Measurements from ENCODE around the gene USP47.

USP47 gene

DNA sequence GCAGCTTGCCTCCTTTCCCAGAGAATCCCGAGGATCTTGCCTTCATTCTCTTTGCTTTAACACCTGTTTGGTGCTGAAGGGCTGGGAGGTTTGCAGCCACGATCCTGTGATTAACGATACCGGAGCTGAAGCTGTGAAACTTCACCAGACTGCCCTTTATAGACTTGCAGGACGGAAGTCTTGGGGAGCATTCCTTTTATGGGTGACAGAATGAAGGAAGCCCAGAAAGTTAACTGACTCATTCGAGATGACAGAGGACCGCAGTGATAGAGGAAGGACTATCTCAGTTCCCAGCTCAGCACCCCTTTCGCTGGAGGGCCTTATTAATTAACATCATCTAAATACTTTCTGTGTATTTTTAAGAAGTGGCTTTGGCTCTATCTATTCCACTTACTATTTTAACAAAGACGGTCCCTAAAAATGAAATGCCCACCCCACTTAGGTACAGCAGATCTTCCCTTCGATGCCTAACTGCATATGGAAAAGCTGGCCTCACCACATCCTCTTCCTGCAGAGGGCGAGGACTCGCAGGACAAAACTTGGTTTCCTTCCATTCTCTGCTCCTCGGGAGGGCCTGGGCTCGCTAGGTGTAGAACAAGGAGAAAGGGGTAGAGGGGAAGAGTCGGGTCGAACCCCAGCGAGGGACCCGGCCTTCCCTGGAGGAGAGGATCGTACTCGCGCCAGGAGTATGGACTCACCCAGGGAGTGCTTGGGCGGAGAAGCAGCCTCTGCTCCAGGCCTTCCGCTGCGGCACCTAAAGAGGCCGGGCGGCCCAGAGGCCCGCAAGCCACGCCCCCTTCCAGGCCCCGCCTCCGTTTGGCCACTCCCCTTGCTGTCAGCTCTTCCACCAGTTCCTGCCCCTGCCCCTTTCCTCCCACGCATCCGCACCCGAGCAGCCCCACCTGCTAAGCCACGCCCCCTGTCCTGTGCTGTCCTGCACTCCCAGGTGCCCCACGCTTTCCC is 30.7 kb upstream of the USP47 start:
- H3K4me3 ChIP-seq (ENCODE audit: insufficient read depth, low read depth, low read length), result no peak overlapping the region
- H3K36me3 ChIP-seq (ENCODE audit: control insufficient read depth, insufficient read depth, low read length), result no peaks in the 10 kb centered on the region
- no peaks in the 10 kb centered on the region for H3K27me3 ChIP-seq (ENCODE audit: control insufficient read depth, insufficient read depth, low read length, poor library complexity, severe bottlenecking)
- H3K9me3 ChIP-seq (ENCODE audit: control insufficient read depth, low read length), result no peaks in the 10 kb centered on the region
- whole genome bisulfite sequencing, 2 experiments, result 93 to 95% methylated on average over 34 to 35 of the region's 35 CpGs
- no peak overlapping the region for H3K27ac ChIP-seq (ENCODE audit: insufficient read depth, low read depth, low read length, poor library complexity, severe bottlenecking)
- H3K4me1 ChIP-seq (ENCODE audit: control insufficient read depth, insufficient read depth, low read length), result no peaks in the 10 kb centered on the region

- 90 to 95% methylated on average over 1 to 3 of the region's 3 CpGs for WGBS, 2 experiments
- no peaks in the 10 kb centered on the region for H3K36me3 ChIP-seq (ENCODE audit: control insufficient read depth, insufficient read depth, low read length)
Observed at GRCh38 chr11:11813288-11813962, 28.3 kb upstream of the USP47 start.

GRCh38 chr11:11814614-11815452 is 26.9 kb upstream of the USP47 start:
- WGBS, 2 experiments, result 88 to 92% methylated on average over 7 of the region's 7 CpGs
- no peaks in the 10 kb centered on the region for H3K27me3 ChIP-seq (ENCODE audit: control insufficient read depth, insufficient read depth, low read length, poor library complexity, severe bottlenecking)
- no peaks in the 10 kb centered on the region for H3K9me3 ChIP-seq (ENCODE audit: control insufficient read depth, low read length)
- H3K4me1 ChIP-seq (ENCODE audit: control insufficient read depth, insufficient read depth, low read length), result no peaks in the 10 kb centered on the region
- H3K27ac ChIP-seq (ENCODE audit: insufficient read depth, low read depth, low read length, poor library complexity, severe bottlenecking), result no peak overlapping the region
- no peak overlapping the region for H3K4me3 ChIP-seq (ENCODE audit: insufficient read depth, low read depth, low read length)
- no peaks in the 10 kb centered on the region for H3K36me3 ChIP-seq (ENCODE audit: control insufficient read depth, insufficient read depth, low read length)

More at GRCh38 chr11:11813288-11813962, 28.3 kb upstream of the USP47 start:
- H3K4me3 ChIP-seq (ENCODE audit: insufficient read depth, low read depth, low read length), result no peak overlapping the region
- no peaks in the 10 kb centered on the region for H3K27me3 ChIP-seq (ENCODE audit: control insufficient read depth, insufficient read depth, low read length, poor library complexity, severe bottlenecking)
- H3K27ac ChIP-seq (ENCODE audit: insufficient read depth, low read depth, low read length, poor library complexity, severe bottlenecking), result no peak overlapping the region
- no peaks in the 10 kb centered on the region for H3K9me3 ChIP-seq (ENCODE audit: control insufficient read depth, low read length)
- H3K4me1 ChIP-seq (ENCODE audit: control insufficient read depth, insufficient read depth, low read length), result no peaks in the 10 kb centered on the region

DNA sequence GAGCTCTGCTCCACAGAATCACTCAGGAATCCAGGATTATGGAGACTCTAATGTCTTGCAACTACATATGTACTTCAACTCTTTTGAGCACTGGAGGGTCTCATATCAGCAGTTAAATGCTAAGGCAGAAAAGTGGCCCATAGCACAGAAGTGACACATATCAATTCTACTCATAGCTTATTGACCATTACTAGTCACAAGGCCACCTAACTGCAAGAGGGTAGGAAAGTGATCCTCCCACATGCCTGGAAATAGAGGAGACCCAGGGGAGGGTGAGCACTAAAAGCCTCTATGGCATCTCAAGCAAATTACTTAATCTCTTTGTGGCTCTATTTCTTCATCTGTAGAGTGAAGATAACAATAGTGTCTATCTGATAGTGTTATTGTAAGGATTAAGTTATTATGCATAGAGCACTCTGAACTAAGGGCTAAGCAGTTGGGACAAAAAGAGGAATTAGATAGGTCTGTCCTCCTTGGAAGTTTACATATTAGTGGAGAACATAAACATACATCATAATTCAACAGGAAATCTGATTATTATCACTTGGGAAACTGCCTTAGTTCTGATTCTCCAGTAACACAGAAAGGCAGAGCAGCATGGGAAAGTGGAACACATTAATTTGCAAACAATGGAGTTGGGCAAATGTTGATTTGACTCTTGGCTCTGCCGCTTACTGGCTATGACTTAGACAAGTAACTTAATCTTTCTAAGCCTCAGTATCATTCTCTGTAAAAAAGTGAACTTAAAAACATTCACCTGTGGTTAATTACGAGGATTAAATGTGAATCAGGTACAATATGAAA is 25.1 kb upstream of the USP47 start:
- H3K4me1 ChIP-seq (ENCODE audit: control insufficient read depth, insufficient read depth, low read length), result no peaks in the 10 kb centered on the region
- no peak overlapping the region for H3K27ac ChIP-seq (ENCODE audit: insufficient read depth, low read depth, low read length, poor library complexity, severe bottlenecking)
- no peaks in the 10 kb centered on the region for H3K27me3 ChIP-seq (ENCODE audit: control insufficient read depth, insufficient read depth, low read length, poor library complexity, severe bottlenecking)
- 52 to 55% methylated on average over 1 to 2 of the region's 2 CpGs for WGBS, 2 experiments
- no peaks in the 10 kb centered on the region for H3K9me3 ChIP-seq (ENCODE audit: control insufficient read depth, low read length)
- no peak overlapping the region for H3K4me3 ChIP-seq (ENCODE audit: insufficient read depth, low read depth, low read length)
- no peaks in the 10 kb centered on the region for H3K36me3 ChIP-seq (ENCODE audit: control insufficient read depth, insufficient read depth, low read length)

- Histone ChIP-seq H3K9me3 (ENCODE audit: control insufficient read depth, low read length) (no peaks in the 10 kb centered on the region), H3K27ac (ENCODE audit: insufficient read depth, low read depth, low read length, poor library complexity, severe bottlenecking) (no peak overlapping the region), H3K4me3 (ENCODE audit: insufficient read depth, low read depth, low read length) (no peak overlapping the region), H3K4me1 (ENCODE audit: control insufficient read depth, insufficient read depth, low read length) (no peaks in the 10 kb centered on the region), H3K36me3 (ENCODE audit: control insufficient read depth, insufficient read depth, low read length) (no peaks in the 10 kb centered on the region), H3K27me3 (ENCODE audit: control insufficient read depth, insufficient read depth, low read length, poor library complexity, severe bottlenecking) (no peaks in the 10 kb centered on the region)
- 90 to 93% methylated on average over 5 of the region's 5 CpGs for WGBS, 2 experiments
Observed at GRCh38 chr11:11817957-11818356, 23.8 kb upstream of the USP47 start.

DNA sequence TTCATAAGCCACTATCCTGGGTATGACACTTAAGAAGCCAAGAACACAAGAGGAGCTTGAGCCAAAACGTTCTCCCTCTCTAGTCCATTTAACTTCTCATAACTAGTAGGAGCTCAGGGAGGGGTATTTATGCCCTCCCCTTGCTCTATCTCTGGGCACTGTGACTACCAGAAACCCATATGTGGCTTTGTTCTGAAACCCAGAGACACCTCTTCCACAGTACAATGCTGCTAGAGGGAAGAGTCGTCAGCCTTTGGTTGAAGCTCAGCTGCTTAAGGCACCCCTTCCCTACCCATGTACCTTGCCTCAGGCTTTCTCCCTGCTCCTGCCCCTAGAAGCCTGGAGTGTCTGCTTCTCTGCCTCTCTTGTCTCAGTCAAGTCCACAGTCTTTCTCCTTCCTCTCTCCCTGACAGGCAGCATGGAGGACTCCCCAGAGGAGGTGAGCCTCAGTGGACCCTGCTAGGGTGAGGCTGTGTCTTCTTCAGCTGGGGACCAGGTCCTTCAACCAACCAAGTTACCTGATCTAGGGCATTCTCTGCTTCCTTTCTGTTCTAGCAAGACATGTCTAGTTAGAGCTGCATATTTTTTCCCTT is 23.1 kb upstream of the USP47 start:
- Histone ChIP-seq H3K27me3 (ENCODE audit: control insufficient read depth, insufficient read depth, low read length, poor library complexity, severe bottlenecking) (no peaks in the 10 kb centered on the region), H3K27ac (ENCODE audit: insufficient read depth, low read depth, low read length, poor library complexity, severe bottlenecking) (no peak overlapping the region), H3K4me1 (ENCODE audit: control insufficient read depth, insufficient read depth, low read length) (no peaks in the 10 kb centered on the region), H3K9me3 (ENCODE audit: control insufficient read depth, low read length) (no peaks in the 10 kb centered on the region), H3K36me3 (ENCODE audit: control insufficient read depth, insufficient read depth, low read length) (no peaks in the 10 kb centered on the region), H3K4me3 (ENCODE audit: insufficient read depth, low read depth, low read length) (no peak overlapping the region)
- WGBS, 2 experiments, result 72 to 86% methylated on average over 2 of the region's 2 CpGs

- WGBS, 2 experiments, result 86 to 88% methylated on average over 2 of the region's 3 CpGs
- no peaks in the 10 kb centered on the region for H3K36me3 ChIP-seq (ENCODE audit: control insufficient read depth, insufficient read depth, low read length)
- no peak overlapping the region for H3K4me3 ChIP-seq (ENCODE audit: insufficient read depth, low read depth, low read length)
- H3K9me3 ChIP-seq (ENCODE audit: control insufficient read depth, low read length), result no peaks in the 10 kb centered on the region
- no peak overlapping the region for H3K27ac ChIP-seq (ENCODE audit: insufficient read depth, low read depth, low read length, poor library complexity, severe bottlenecking)
- H3K4me1 ChIP-seq (ENCODE audit: control insufficient read depth, insufficient read depth, low read length), result no peaks in the 10 kb centered on the region
- H3K27me3 ChIP-seq (ENCODE audit: control insufficient read depth, insufficient read depth, low read length, poor library complexity, severe bottlenecking), result no peaks in the 10 kb centered on the region
Observed at GRCh38 chr11:11821899-11822298, 19.9 kb upstream of the USP47 start.

DNA sequence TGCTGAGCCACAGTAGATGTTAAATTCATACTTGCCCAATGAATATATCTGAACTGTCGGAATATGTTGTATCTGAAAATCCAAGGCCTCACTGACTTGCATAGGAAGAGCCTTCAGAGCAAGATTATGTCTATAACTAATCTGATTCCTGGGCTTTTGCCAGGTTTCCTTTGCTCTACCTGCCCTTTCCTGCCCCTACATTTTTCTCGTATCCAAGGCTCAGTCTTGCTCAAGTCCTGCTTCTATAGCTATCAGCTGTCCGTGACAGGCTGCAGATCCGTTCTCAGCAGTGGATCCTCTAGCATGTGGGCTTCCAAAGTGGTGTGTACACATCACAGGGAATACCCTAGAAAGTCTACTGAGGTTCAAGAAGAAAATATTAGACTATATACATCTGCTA is 18.8 kb upstream of the USP47 start:
- Histone ChIP-seq H3K4me1 (ENCODE audit: control insufficient read depth, insufficient read depth, low read length) (no peaks in the 10 kb centered on the region), H3K4me3 (ENCODE audit: insufficient read depth, low read depth, low read length) (no peak overlapping the region), H3K27me3 (ENCODE audit: control insufficient read depth, insufficient read depth, low read length, poor library complexity, severe bottlenecking) (no peaks in the 10 kb centered on the region), H3K9me3 (ENCODE audit: control insufficient read depth, low read length) (no peaks in the 10 kb centered on the region), H3K27ac (ENCODE audit: insufficient read depth, low read depth, low read length, poor library complexity, severe bottlenecking) (no peak overlapping the region), H3K36me3 (ENCODE audit: control insufficient read depth, insufficient read depth, low read length) (no peaks in the 10 kb centered on the region)
- 93 to 98% methylated on average over 4 of the region's 4 CpGs for WGBS, 2 experiments

- Histone ChIP-seq H3K27me3 (ENCODE audit: control insufficient read depth, insufficient read depth, low read length, poor library complexity, severe bottlenecking) (no peaks in the 10 kb centered on the region), H3K9me3 (ENCODE audit: control insufficient read depth, low read length) (no peaks in the 10 kb centered on the region), H3K4me3 (ENCODE audit: insufficient read depth, low read depth, low read length) (no peak overlapping the region), H3K27ac (ENCODE audit: insufficient read depth, low read depth, low read length, poor library complexity, severe bottlenecking) (no peak overlapping the region), H3K4me1 (ENCODE audit: control insufficient read depth, insufficient read depth, low read length) (no peaks in the 10 kb centered on the region), H3K36me3 (ENCODE audit: control insufficient read depth, insufficient read depth, low read length) (no peaks in the 10 kb centered on the region)
- 90 to 100% methylated on average over 1 of the region's 1 CpG for WGBS, 2 experiments
Observed at GRCh38 chr11:11826260-11826659, 15.5 kb upstream of the USP47 start.
